ENCODE results near the gene ZNF564. TPM values are rescaled to one million over a fixed set of nuclear protein-coding genes. Genes with fewer than 3 reads are reported as not detected.

ZNF564 gene
- total RNA-seq, result 6.9 and 10.5 TPM in 2 replicates

GRCh38 chr19:12551060-12551832, at the start of gene ZNF564:
TSS of gene ZNF564 (minus strand) at chr19:12551482. CDS start at chr19:12551332, 150 bp downstream.

GRCh38 chr19:12484371-12485051, 66.8 kb downstream of the ZNF564 start, which contains the start of gene ZNF709:
TSS of gene ZNF709 (minus strand) at chr19:12484816. CDS start at chr19:12484657, 159 bp downstream.

Small RNA genes lying within 50 kb of the gene (small RNA-seq; reads per million reads assigned to genes)
- gene MTCO1P27 (not detected), gene PPIAP20 (not detected)

Other genes starting within 250 kb of the ZNF564 start
- gene ZNF563, start 217.8 kb downstream of the ZNF564 start, total RNA-seq, result 1.9 and 2.1 TPM in 2 replicates
- gene ZNF442, start 185.8 kb downstream of the ZNF564 start, total RNA-seq, result 1.5 and 2.4 TPM in 2 replicates
- 3.4 and 3.6 TPM in 2 replicates for gene ZNF799, start 150.2 kb downstream of the ZNF564 start, total RNA-seq
- gene ZNF443, start 110.5 kb downstream of the ZNF564 start, total RNA-seq, result 1.8 TPM in 2 replicates
- gene ZNF709, start 66.7 kb downstream of the ZNF564 start, total RNA-seq, result 2.6 and 3.7 TPM in 2 replicates
- gene ZNF490, start 59.3 kb upstream of the ZNF564 start, total RNA-seq, result 5.8 and 6.5 TPM in 2 replicates
- 16.0 and 18.3 TPM in 2 replicates for gene ZNF791, start 59.4 kb upstream of the ZNF564 start, total RNA-seq
- 48.8 and 55.5 TPM in 2 replicates for gene MAN2B1, start 115.3 kb upstream of the ZNF564 start, total RNA-seq
- gene WDR83, start 115.3 kb upstream of the ZNF564 start, total RNA-seq, result 6.7 and 8.4 TPM in 2 replicates
- 49.5 and 58.8 TPM in 2 replicates for gene DHPS, start 130.4 kb upstream of the ZNF564 start, total RNA-seq
- gene GNG14, start 136.5 kb upstream of the ZNF564 start, total RNA-seq, result not detected in 2 replicates
- 10.4 and 12.3 TPM in 2 replicates for gene FBXW9, start 145.1 kb upstream of the ZNF564 start, total RNA-seq
- gene TNPO2, start 172.4 kb upstream of the ZNF564 start, total RNA-seq, result 51.8 and 60.7 TPM in 2 replicates
- gene TRIR, start 183.2 kb upstream of the ZNF564 start, total RNA-seq, result 90.7 and 109 TPM in 2 replicates
- 74.2 and 91.0 TPM in 2 replicates for gene GET3, start 186.0 kb upstream of the ZNF564 start, total RNA-seq
- not detected in 2 replicates for gene BEST2, start 200.3 kb upstream of the ZNF564 start, total RNA-seq
- gene HOOK2, start 224.1 kb upstream of the ZNF564 start, total RNA-seq, result 18.3 and 18.8 TPM in 2 replicates
- 175 and 240 TPM in 2 replicates for gene JUNB, start 240.0 kb upstream of the ZNF564 start, total RNA-seq

Data from hair follicle dermal papilla cell (primary cell).